Lower leg skin (tissue), 4 donors: ENCODE results near the gene SLC43A2. TPM values are rescaled to one million over a fixed set of nuclear protein-coding genes. Genes with fewer than 3 reads are reported as not detected.
A peak's percentile ranks its signal among the peaks of the same experiment; 100 is the strongest.

Source experiments
- DNase-seq, 2 donors: peaks; one replicate each; pipeline ENCODE4 v3.0.0-alpha.2; 2019; ENCODE audit warnings: low spot score in 2 of 2
- H3K4me3 ChIP-seq: fragments of 200-600 bp; sonication (generic); 2 replicates; pipeline ENCODE4 v1.5.1; 2017; ENCODE audit warnings: mild to moderate bottlenecking, low read depth; ENCODE audit not compliant: poor library complexity, severe bottlenecking
- POLR2A ChIP-seq, 2 donors: fragments of 450-650 bp; IDR thresholded peaks; one replicate each; pipeline ENCODE4 v1.6.1; 2016 to 2017; ENCODE audit warnings: antibody characterized with exemption in 2 of 2, mild to moderate bottlenecking in 1 of 2, moderate library complexity in 1 of 2
- WGBS, 2 donors: methylation state at CpG; one replicate each; pipeline ENCODE4 v1.1.5; 2018; 5-methylcytosine and 5-hydroxymethylcytosine counted together
- intact Hi-C: fragments of 100-400 bp; cut with DNase I; formaldehyde crosslinking; loops from one replicate; pipeline ENCODE4 v1.15.0; 2023; ENCODE audit warnings: low total_unique reads
- total RNA-seq, 4 donors: library from RNA; depleted of rRNA; stranded (reverse); fragments of >200 nt; gene quantifications; one replicate each; pipeline ENCODE4 v1.1.0, GENCODE V29; 2016
- TF ChIP-seq, protein P1 (sequence below), 3 donors: fragments of 450-650 bp; IDR thresholded peaks; one replicate each; pipeline ENCODE4 v1.5.1; 2016; ENCODE audit warnings: antibody characterized with exemption in 3 of 3, mild to moderate bottlenecking in 3 of 3, moderate library complexity in 2 of 3

SLC43A2 gene
- total RNA-seq, 4 donors from 2014 or later = 5.6 to 14.5 (median 9.6) TPM

DNA sequence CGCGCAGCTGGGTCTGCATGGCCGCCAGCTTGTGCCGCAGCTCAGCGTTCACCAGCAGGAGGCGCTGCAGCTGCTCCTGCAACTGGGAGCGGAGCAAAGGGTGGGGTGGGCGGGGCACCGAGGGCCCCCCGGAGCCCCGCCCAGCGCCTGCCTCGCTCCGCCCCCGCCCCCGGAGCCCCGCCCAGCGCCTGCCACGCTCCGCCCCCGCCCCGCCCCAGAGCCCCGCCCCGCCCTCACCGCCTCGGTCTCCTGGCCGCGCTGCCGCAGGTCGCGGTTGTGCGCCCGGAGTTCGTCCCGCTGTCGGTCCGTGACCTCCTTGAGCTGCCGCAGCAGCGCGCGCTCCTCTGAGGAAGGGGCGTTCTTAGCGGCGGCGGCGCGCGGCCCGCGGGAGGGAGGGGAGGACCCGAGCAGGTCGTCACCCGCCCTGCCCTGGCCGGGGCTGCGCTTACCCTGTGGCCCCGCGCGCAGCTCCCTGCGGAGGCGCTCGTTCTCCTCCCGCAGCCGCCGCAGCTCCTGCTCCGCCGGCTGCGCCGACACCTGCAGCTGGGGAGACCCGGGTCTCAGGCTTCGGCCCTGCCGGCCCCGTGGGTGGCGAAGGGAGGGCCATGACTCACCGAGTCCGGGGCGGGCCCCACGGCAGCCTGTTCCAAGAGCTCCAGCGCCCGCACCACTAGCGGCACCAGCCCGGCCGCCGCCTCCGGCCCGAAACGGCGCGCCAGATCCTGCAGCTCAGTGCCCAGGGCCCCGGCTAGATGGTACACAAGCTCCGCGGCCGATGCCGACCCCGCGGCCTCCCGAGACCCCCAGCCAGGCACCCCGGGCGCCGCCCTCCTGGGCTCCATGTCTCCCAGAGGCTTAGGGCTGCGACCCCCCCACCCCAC, 20.6 kb upstream of the SLC43A2 start:
- 0 to 1% methylated on average over 1 to 49 of the region's 100 CpGs for WGBS, 2 donors
- peak overlapping the region; percentile 42 for H3K4me3 ChIP-seq
- intact Hi-C loops = loop anchor here (10.0 kb wide), 1 partner anchor 74 kb away; no protein-coding TSS in a partner anchor
- DNase-seq = peak; percentile 91 to 98
- no peak for TF ChIP-seq POLR2A (IDR thresholded peaks at IDR 0.05)
- TF ChIP-seq, protein P1, sequence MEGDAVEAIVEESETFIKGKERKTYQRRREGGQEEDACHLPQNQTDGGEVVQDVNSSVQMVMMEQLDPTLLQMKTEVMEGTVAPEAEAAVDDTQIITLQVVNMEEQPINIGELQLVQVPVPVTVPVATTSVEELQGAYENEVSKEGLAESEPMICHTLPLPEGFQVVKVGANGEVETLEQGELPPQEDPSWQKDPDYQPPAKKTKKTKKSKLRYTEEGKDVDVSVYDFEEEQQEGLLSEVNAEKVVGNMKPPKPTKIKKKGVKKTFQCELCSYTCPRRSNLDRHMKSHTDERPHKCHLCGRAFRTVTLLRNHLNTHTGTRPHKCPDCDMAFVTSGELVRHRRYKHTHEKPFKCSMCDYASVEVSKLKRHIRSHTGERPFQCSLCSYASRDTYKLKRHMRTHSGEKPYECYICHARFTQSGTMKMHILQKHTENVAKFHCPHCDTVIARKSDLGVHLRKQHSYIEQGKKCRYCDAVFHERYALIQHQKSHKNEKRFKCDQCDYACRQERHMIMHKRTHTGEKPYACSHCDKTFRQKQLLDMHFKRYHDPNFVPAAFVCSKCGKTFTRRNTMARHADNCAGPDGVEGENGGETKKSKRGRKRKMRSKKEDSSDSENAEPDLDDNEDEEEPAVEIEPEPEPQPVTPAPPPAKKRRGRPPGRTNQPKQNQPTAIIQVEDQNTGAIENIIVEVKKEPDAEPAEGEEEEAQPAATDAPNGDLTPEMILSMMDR (IDR thresholded peaks at IDR 0.05) = no peak

DNA sequence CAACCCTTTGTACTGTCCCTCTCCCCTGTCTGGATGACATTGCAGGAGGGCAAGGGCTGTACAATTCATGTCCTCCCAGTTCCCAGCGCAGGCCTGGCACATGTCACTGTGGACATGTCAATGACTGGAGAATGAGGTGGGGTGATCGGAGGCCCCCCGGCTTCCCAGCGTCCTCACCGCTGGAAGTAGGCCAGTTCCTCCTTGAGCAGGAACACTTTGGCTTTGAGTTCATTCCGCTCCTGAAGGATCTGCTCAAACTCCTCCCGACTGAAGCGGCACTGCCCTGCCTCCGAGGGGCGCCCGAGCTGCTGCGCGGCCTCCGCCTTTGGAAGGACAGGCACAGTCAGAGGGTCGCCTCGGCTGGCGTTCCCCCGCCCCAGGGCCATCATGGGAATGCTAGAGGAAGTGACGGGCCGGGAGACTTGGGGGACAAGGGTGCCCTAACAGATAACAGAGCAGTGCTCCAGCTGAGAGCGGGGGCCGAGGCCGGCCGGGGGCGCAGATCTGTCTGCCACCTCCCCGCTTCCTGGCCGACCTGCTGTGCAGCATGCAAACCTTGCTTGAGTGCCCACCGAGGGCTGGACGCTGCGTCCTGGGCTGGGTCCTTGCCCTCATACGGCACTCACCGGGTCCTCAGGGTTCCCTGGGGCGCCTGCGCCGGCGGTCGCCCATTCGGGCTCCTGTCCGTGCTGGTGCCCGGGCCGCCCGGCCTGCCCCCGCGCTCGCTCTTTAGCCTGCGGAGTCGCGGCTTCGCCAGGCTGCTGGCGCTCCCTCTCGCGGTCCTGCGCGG, 19.7 kb upstream of the SLC43A2 start:
- WGBS, 2 donors = 2 to 5% methylated on average over 25 to 42 of the region's 54 CpGs
- DNase-seq = no peak
- H3K4me3 ChIP-seq = no peak overlapping the region
- intact Hi-C loops = loop anchor here (10.0 kb wide), 1 partner anchor 74 kb away; no protein-coding TSS in a partner anchor
- no peak for TF ChIP-seq POLR2A (IDR thresholded peaks at IDR 0.05)
- TF ChIP-seq, protein P1 (IDR thresholded peaks at IDR 0.05) = no peak

DNA sequence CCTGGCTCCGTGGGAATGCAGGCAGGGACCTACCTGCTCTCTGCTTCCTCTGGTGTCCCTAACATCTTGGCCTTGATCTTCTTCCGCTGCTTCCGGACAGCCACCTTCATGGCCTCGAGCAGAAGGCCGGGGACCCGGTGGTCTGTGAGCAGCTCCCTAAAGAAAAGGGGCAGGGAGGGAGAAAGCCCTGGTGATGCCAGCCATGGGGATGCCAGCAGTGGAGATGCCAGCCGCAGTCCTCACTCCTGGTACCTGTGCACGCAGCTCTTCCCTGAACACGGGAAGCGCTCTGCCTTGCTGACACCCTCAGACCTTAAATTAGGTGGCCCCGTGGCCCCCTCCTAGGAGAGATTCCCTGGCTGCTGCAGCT, 19.2 kb upstream of the SLC43A2 start:
- H3K4me3 ChIP-seq = no peak overlapping the region
- 70 to 75% methylated on average over 11 of the region's 11 CpGs for WGBS, 2 donors
- no peak for TF ChIP-seq POLR2A (IDR thresholded peaks at IDR 0.05)
- TF ChIP-seq, protein P1 (IDR thresholded peaks at IDR 0.05) = no peak
- no peak for DNase-seq
- intact Hi-C loops = loop anchor here (10.0 kb wide), 1 partner anchor 73 kb away; no protein-coding TSS in a partner anchor

DNA sequence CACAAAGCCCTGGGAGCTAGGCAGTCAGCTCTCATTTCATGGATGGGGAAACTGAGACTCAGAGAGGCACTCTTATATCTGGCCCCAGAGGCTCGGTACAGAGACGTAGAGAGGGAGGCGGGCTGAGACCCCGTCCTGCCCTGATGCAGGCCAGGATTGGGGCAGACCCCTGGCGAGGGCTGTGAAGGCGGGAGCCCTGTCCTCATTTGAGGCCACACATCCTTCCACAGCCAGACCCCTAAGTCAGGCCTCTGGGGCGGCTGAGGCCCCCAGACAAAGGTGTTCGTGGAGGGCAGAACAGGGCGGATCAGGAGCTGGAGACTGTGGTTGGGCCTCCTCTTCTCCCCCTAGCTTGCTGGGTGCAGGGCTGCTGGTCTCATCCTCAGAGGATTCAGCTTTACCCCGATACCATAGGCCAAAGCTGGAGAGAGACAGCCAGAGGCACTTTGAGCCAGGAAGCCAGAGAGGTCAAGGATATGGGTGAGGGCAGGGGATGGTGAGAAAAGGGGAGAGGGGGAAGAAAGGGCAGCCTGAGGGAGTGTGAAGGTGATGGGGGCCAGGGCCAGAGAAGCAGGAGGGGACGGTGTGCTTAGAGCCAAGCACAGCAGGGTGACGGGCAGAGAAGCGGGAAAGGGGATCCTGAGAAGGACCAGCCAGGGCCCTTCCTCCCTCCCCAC, 17.7 kb upstream of the SLC43A2 start:
- no peak overlapping the region for H3K4me3 ChIP-seq
- WGBS, 2 donors = 79 to 88% methylated on average over 11 to 12 of the region's 13 CpGs
- no peak for DNase-seq
- TF ChIP-seq, protein P1 (IDR thresholded peaks at IDR 0.05) = no peak
- TF ChIP-seq POLR2A (IDR thresholded peaks at IDR 0.05) = no peak
- intact Hi-C loops = loop anchor here (10.0 kb wide), 1 partner anchor 72 kb away; no protein-coding TSS in a partner anchor
